Pancreas (tissue), 10 donors: ENCODE data around the gene NOTO. TPM values are rescaled to one million over a fixed set of nuclear protein-coding genes. Genes with fewer than 3 reads are reported as not detected.

Source experiments
- ATAC-seq, 4 donors: fragments of 200-7000 bp; cut with Tn5 transposase; one replicate each; pipeline versions ENCODE4 v1.8.0 to v1.9.1; 2020; ENCODE audit warnings: mild to moderate bottlenecking in 4 of 4, moderate library complexity in 4 of 4
- DNase-seq, 6 donors: peaks; one replicate each; pipeline ENCODE4 v3.0.0-alpha.2; 2020
- FAIRE-seq: peaks from 2 replicates; lab custom pipeline; 2012; peaks lifted over from hg19 to GRCh38; lab: Jason Lieb, UNC
- H3K27ac ChIP-seq, 4 donors: fragments of 200-600 bp; sonication (generic); 1 replicate in 3 of 4; 2 replicates in 1 of 4; pipeline versions ENCODE4 v1.5.0 to v1.8.0; 2020
- H3K27me3 ChIP-seq, 4 donors: fragments of 200-600 bp; one replicate each; pipeline ENCODE4 v1.8.0; 2021
- H3K36me3 ChIP-seq, 3 donors: fragments of 200-600 bp; sonication (generic) in 1 of 3; one replicate each; pipeline versions ENCODE4 v1.5.0 to v1.8.0; 2020 to 2021
- H3K4me1 ChIP-seq, 3 donors: fragments of 200-600 bp; one replicate each; pipeline ENCODE4 v1.8.0; 2021
- H3K4me3 ChIP-seq, 4 donors: fragments of 200-600 bp; sonication (generic) in 2 of 4; one replicate each; pipeline versions ENCODE4 v1.5.0 to v1.8.0; 2020 to 2021
- H3K9me3 ChIP-seq, 4 donors: fragments of 200-600 bp; one replicate each; pipeline ENCODE4 v1.8.0; 2021
- CTCF ChIP-seq, 4 donors: fragments of 200-600 bp; sonication (generic) in 3 of 4; IDR thresholded peaks; one replicate each; pipeline versions ENCODE4 v1.5.0 to v1.8.0; 2021; ENCODE audit warnings: antibody characterized with exemption in 4 of 4
- WGBS, 2 donors: extraction: QIAGEN DNeasy Blood & Tissue Kit; methylation state at CpG; one replicate each; pipeline ENCODE4 v1.1.7; 2013; 5-methylcytosine and 5-hydroxymethylcytosine counted together
- intact Hi-C, 3 donors: fragments of 100-400 bp; cut with DNase I; formaldehyde crosslinking; loops; one replicate each; pipeline versions ENCODE4 v1.11.1 to v1.14.2; 2022
- polyA plus RNA-seq, 2 donors: library from polyadenylated mRNA; stranded (reverse); fragments of 200-250 nt; gene quantifications; one replicate each; pipeline ENCODE4 v1.2.3, GENCODE V29; 2013
- total RNA-seq, 6 donors: library from RNA; stranded (reverse); fragmentation: NEBNext Ultra II Directional in 4 of 6; extraction: Animal tissue kit (Norgen Biotek cat#: 25700) in 4 of 6; gene quantifications; one replicate each; pipeline versions ENCODE4 v1.2.1 to v1.2.4, GENCODE V29; 2021 to 2023
- donor health status: healthy with polysubstance abuse.
- donor health status: DM: no; HTN: no; CAD: no; lungs with moderate emphysema.
- donor health status: DM: no; HTN: no; CAD: no.
- donor health status: control.
- donor health status: control.
- donor health status: Bipolar disorder and iron deficiency.
- donor health status: DM: yes; HTN: yes; CAD: no.
- donor health status: DM: no; HTN: no; CAD: no.
- donor health status: DM: no; HTN: no; CAD: no.
- donor health status: DM: yes; HTN: yes; CAD: no.

NOTO gene
- total and polyA plus RNA-seq, 8 donors = not detected

- no peak for FAIRE-seq
- H3K4me1 ChIP-seq = peaks cover 0 to 3% (median 0%) of the 10 kb centered on the region in 3 donors
- no peak for ATAC-seq
- no peak for DNase-seq
- peaks cover 0 to 17% (median 0%) of the 10 kb centered on the region in 3 donors for H3K36me3 ChIP-seq
- 84 to 86% methylated on average over 2 of the region's 2 CpGs for WGBS, 2 donors
- TF ChIP-seq CTCF (IDR thresholded peaks at IDR 0.05) = no peak
- H3K9me3 ChIP-seq = no peaks in the 10 kb centered on the region
- no peak overlapping the region for H3K27ac ChIP-seq
- intact Hi-C loops = no loop called here
- no peak overlapping the region for H3K4me3 ChIP-seq
- H3K27me3 ChIP-seq = no peaks in the 10 kb centered on the region
Observed at GRCh38 chr2:73217826-73218225, 15.5 kb downstream of the NOTO start.

GRCh38 chr2:73218298-73218697 is 15.9 kb downstream of the NOTO start:
- no peaks in the 10 kb centered on the region for H3K9me3 ChIP-seq
- FAIRE-seq (no peak), DNase-seq (no peak), ATAC-seq (no peak)
- H3K4me1 ChIP-seq = peaks cover 0 to 3% (median 0%) of the 10 kb centered on the region in 3 donors
- H3K27ac ChIP-seq = no peak overlapping the region
- no peak overlapping the region for H3K4me3 ChIP-seq
- intact Hi-C loops = no loop called here
- no peaks in the 10 kb centered on the region for H3K27me3 ChIP-seq
- TF ChIP-seq CTCF (IDR thresholded peaks at IDR 0.05) = no peak
- H3K36me3 ChIP-seq = peaks cover 0 to 21% (median 0%) of the 10 kb centered on the region in 3 donors

GRCh38 chr2:73223821-73224220 is 21.4 kb downstream of the NOTO start:
- no peak for ATAC-seq
- WGBS, 2 donors = 85 to 95% methylated on average over 4 of the region's 4 CpGs
- no peak for TF ChIP-seq CTCF (IDR thresholded peaks at IDR 0.05)
- peaks cover 0 to 39% (median 0%) of the 10 kb centered on the region in 3 donors for H3K36me3 ChIP-seq
- no peak overlapping the region for H3K27ac ChIP-seq
- H3K9me3 ChIP-seq = no peaks in the 10 kb centered on the region
- H3K4me3 ChIP-seq = no peak overlapping the region
- intact Hi-C loops = no loop called here
- no peak for DNase-seq
- no peaks in the 10 kb centered on the region for H3K27me3 ChIP-seq
- no peak for FAIRE-seq
- no peaks in the 10 kb centered on the region for H3K4me1 ChIP-seq

- FAIRE-seq (no peak), ATAC-seq (no peak), DNase-seq (peak in 1 of 6 donors; percentile 30)
- intact Hi-C loops = no loop called here
- Histone ChIP-seq H3K27ac (no peak overlapping the region), H3K36me3 (peaks cover 0 to 38% (median 0%) of the 10 kb centered on the region in 3 donors), H3K4me3 (no peak overlapping the region), H3K27me3 (no peaks in the 10 kb centered on the region), H3K4me1 (no peaks in the 10 kb centered on the region), H3K9me3 (no peaks in the 10 kb centered on the region)
- 79 to 90% methylated on average over 9 of the region's 9 CpGs for WGBS, 2 donors
- no peak for TF ChIP-seq CTCF (IDR thresholded peaks at IDR 0.05)
Observed at GRCh38 chr2:73225513-73226360, 23.4 kb downstream of the NOTO start.

- WGBS, 2 donors = 82 to 95% methylated on average over 3 of the region's 3 CpGs
- H3K4me3 ChIP-seq = no peak overlapping the region
- peaks cover 0 to 27% (median 0%) of the 10 kb centered on the region in 3 donors for H3K36me3 ChIP-seq
- no peak overlapping the region for H3K27ac ChIP-seq
- ATAC-seq (no peak), FAIRE-seq (no peak), DNase-seq (peak in 1 of 6 donors; percentile 30)
- H3K27me3 ChIP-seq = no peaks in the 10 kb centered on the region
- H3K4me1 ChIP-seq = no peaks in the 10 kb centered on the region
- intact Hi-C loops = no loop called here
- no peak for TF ChIP-seq CTCF (IDR thresholded peaks at IDR 0.05)
- no peaks in the 10 kb centered on the region for H3K9me3 ChIP-seq
Observed at GRCh38 chr2:73227086-73227485, 24.7 kb downstream of the NOTO start.
